DND-41 (cell line): ENCODE measurements around the gene METTL27.

Experiments
- EZH2 ChIP-seq: IDR thresholded peaks from 3 replicates; pipeline ENCODE4 v1.6.1; 2012; ENCODE audit warnings: borderline replicate concordance, low read depth, mild to moderate bottlenecking, moderate library complexity, low read length, inconsistent platforms; ENCODE audit not compliant: severe bottlenecking
- TF ChIP-seq, protein P1 (sequence below): IDR thresholded peaks from 2 replicates; pipeline ENCODE4 v1.5.1; 2012; ENCODE audit warnings: borderline replicate concordance, low read length, moderate library complexity, mild to moderate bottlenecking; ENCODE audit not compliant: poor library complexity, severe bottlenecking; ENCODE audit errors: extremely low read depth

DNA sequence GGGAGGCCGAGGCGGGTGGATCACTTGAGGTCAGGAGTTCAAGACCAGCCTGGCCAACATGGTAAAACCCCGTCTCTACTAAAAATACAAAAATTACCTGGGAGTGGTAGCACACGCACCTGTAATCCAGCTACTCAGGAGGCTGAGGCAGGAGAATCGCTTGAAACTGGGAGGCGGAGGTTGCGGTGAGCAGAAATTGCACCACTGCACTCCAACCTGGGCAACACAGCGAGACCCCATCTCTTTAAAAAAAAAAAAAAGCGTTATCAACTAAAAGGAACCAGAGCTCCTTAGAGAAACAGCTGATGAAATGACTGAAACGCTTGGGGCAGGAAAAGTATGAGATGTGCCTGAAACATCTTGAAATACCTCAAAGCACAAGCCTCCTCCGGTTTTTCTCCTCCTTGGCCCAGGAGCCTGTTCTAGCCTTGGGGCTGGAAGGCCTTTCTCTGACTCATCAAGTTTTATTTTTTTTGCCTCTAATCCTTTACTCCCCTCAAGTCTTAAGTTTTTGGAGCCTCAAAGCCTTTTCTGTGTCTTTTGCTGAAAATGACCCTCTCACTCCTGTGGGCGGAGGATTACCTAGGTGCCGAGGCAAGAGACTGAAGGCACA lies 2.6 kb upstream of the METTL27 start:
- TF ChIP-seq, protein P1, sequence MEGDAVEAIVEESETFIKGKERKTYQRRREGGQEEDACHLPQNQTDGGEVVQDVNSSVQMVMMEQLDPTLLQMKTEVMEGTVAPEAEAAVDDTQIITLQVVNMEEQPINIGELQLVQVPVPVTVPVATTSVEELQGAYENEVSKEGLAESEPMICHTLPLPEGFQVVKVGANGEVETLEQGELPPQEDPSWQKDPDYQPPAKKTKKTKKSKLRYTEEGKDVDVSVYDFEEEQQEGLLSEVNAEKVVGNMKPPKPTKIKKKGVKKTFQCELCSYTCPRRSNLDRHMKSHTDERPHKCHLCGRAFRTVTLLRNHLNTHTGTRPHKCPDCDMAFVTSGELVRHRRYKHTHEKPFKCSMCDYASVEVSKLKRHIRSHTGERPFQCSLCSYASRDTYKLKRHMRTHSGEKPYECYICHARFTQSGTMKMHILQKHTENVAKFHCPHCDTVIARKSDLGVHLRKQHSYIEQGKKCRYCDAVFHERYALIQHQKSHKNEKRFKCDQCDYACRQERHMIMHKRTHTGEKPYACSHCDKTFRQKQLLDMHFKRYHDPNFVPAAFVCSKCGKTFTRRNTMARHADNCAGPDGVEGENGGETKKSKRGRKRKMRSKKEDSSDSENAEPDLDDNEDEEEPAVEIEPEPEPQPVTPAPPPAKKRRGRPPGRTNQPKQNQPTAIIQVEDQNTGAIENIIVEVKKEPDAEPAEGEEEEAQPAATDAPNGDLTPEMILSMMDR: no peak
- TF ChIP-seq EZH2: no peak
